SK-N-SH (cell line): ENCODE results near the gene KANSL3. TPM values are rescaled to one million over a fixed set of nuclear protein-coding genes. Genes with fewer than 3 reads are reported as not detected.

ENCODE experiments used
- CTCF ChIA-PET: fragments of 300-600, 350-600 bp; formaldehyde crosslinking; extraction: SDS; loops from one replicate; lab custom pipeline; 2021; lab: Yijun Ruan, JAX
- POLR2A ChIA-PET: fragments of 350-600 bp; sonication (Branson Sonifier 250); formaldehyde crosslinking; extraction: SDS; loops from one replicate; lab custom pipeline; 2020; ENCODE audit warnings: antibody characterized with exemption, inconsistent platforms; lab: Yijun Ruan, JAX
- DNase-seq: peaks from one replicate; pipeline ENCODE4 v3.0.0; 2012
- H2AFZ ChIP-seq: fragments of 200-600 bp; sonication (generic); 2 replicates; pipeline ENCODE4 v1.8.1; 2016; ENCODE audit warnings: antibody characterized with exemption, mild to moderate bottlenecking, low read depth
- H3F3A ChIP-seq: fragments of 200-600 bp; sonication (generic); replicated peaks from 2 replicates; pipeline ENCODE3; 2016; ENCODE audit warnings: antibody characterized with exemption, mild to moderate bottlenecking; ENCODE audit not compliant: insufficient read depth
- H3K27ac ChIP-seq, 2 experiments: fragments of 200-500 bp in 1 of 2; fragments of 200-600 bp in 1 of 2; sonication (Bioruptor generic) in 1 of 2; sonication (generic), shearing (Covaris generic) in 1 of 2; 2 replicates each; pipeline versions ENCODE4 v1.5.1 to v1.6.1; 2014 to 2016; ENCODE audit warnings: low read depth in 2 of 2, inconsistent platforms in 1 of 2, low read length in 1 of 2, mild to moderate bottlenecking in 1 of 2, mixed read lengths in 1 of 2
- H3K27me3 ChIP-seq: fragments of 200-600 bp; sonication (generic), shearing (Covaris generic); 2 replicates; pipeline ENCODE4 v1.6.1; 2016; ENCODE audit warnings: mixed run types; ENCODE audit not compliant: insufficient read depth
- H3K36me3 ChIP-seq, 2 experiments: fragments of 200-500 bp in 1 of 2; fragments of 200-600 bp in 1 of 2; sonication (Bioruptor generic) in 1 of 2; sonication (generic) in 1 of 2; replicated peaks in 1 of 2; 2 replicates each; pipeline versions ENCODE3 to v1.5.1; 2014 to 2016; ENCODE audit warnings: low read length in 1 of 2, mild to moderate bottlenecking in 1 of 2; ENCODE audit not compliant: insufficient read depth in 2 of 2, control insufficient read depth in 1 of 2
- H3K4me1 ChIP-seq, 2 experiments: fragments of 200-500 bp in 1 of 2; fragments of 200-600 bp in 1 of 2; sonication (Bioruptor generic) in 1 of 2; sonication (generic), shearing (Covaris generic) in 1 of 2; 2 replicates each; pipeline versions ENCODE4 v1.5.1 to v1.6.1; 2014 to 2016; ENCODE audit warnings: low read depth in 1 of 2, low read length in 1 of 2, mixed run types in 1 of 2; ENCODE audit not compliant: insufficient read depth in 2 of 2, control insufficient read depth in 1 of 2
- H3K4me2 ChIP-seq: fragments of 200-600 bp; sonication (generic), shearing (Covaris generic); 2 replicates; pipeline ENCODE4 v1.6.1; 2017; ENCODE audit warnings: mixed run types
- H3K4me3 ChIP-seq, 2 experiments: fragments of 200-500 bp in 1 of 2; fragments of 200-600 bp in 1 of 2; sonication (Bioruptor generic) in 1 of 2; sonication (generic), shearing (Covaris generic) in 1 of 2; 2 replicates each; pipeline versions ENCODE4 v1.5.1 to v1.8.1; 2014 to 2016; ENCODE audit warnings: low read depth in 2 of 2, inconsistent platforms in 1 of 2, low read length in 1 of 2, mild to moderate bottlenecking in 1 of 2, mixed read lengths in 1 of 2, moderate library complexity in 1 of 2
- H3K79me2 ChIP-seq: fragments of 200-600 bp; sonication (generic); 2 replicates; pipeline ENCODE4 v1.8.1; 2017; ENCODE audit warnings: mild to moderate bottlenecking; ENCODE audit not compliant: insufficient read depth
- H3K9ac ChIP-seq: fragments of 200-600 bp; sonication (generic); 2 replicates; pipeline ENCODE4 v1.6.1; 2017; ENCODE audit warnings: mixed run types
- H3K9me2 ChIP-seq: fragments of 200-600 bp; sonication (generic); 2 replicates; pipeline ENCODE4 v1.6.1; 2017; ENCODE audit warnings: mixed run types
- H3K9me3 ChIP-seq: fragments of 200-600 bp; sonication (generic); 2 replicates; pipeline ENCODE4 v1.6.1; 2017; ENCODE audit warnings: mixed run types, mild to moderate bottlenecking, moderate library complexity
- H4K20me1 ChIP-seq: fragments of 200-600 bp; sonication (generic); 2 replicates; pipeline ENCODE4 v1.6.1; 2017; ENCODE audit warnings: mild to moderate bottlenecking, mixed run types; ENCODE audit not compliant: insufficient read depth
- EP300 ChIP-seq, 2 experiments: IDR thresholded peaks; 2 replicates each; pipeline versions ENCODE4 v1.4.0 to v1.6.1; 2012; ENCODE audit warnings: borderline replicate concordance in 1 of 2, low read depth in 1 of 2, low read length in 1 of 2
- FOXJ3 ChIP-seq: sonication (generic); formaldehyde crosslinking; IDR thresholded peaks from 2 replicates; pipeline ENCODE4 v1.5.1; 2020; ENCODE audit warnings: mild to moderate bottlenecking, missing genetic modification reagents
- FOXM1 ChIP-seq: IDR thresholded peaks from 2 replicates; pipeline ENCODE4 v1.4.0; 2012; ENCODE audit warnings: low read depth, mild to moderate bottlenecking
- GABPA ChIP-seq: IDR thresholded peaks from 2 replicates; pipeline ENCODE4 v1.4.0; 2012; ENCODE audit warnings: low read depth, mild to moderate bottlenecking
- GATA2 ChIP-seq: sonication (generic); formaldehyde crosslinking; IDR thresholded peaks from 2 replicates; pipeline ENCODE4 v1.5.0; 2020; ENCODE audit warnings: mild to moderate bottlenecking, missing genetic modification reagents
- IRF3 ChIP-seq: fragments of 150-350 bp; IDR thresholded peaks from 2 replicates; pipeline ENCODE4 v1.6.1; 2016; ENCODE audit warnings: mild to moderate bottlenecking, low read depth, low read length
- JUND ChIP-seq: IDR thresholded peaks from 2 replicates; pipeline ENCODE4 v1.4.0; 2012
- NFIC ChIP-seq: IDR thresholded peaks from 2 replicates; pipeline ENCODE4 v1.4.0; 2012; ENCODE audit warnings: borderline replicate concordance
- NRF1 ChIP-seq: IDR thresholded peaks from 2 replicates; pipeline ENCODE4 v1.6.1; 2012; ENCODE audit warnings: low read depth, mild to moderate bottlenecking, low read length
- PBX3 ChIP-seq: IDR thresholded peaks from 2 replicates; pipeline ENCODE4; 2012
- RAD21 ChIP-seq: IDR thresholded peaks from 2 replicates; pipeline ENCODE4 v1.6.1; 2012; ENCODE audit warnings: mild to moderate bottlenecking, low read length
- REST ChIP-seq: IDR thresholded peaks from 2 replicates; pipeline ENCODE4 v1.6.1; 2012; ENCODE audit warnings: mild to moderate bottlenecking, low read depth, low read length, moderate library complexity
- RXRA ChIP-seq: IDR thresholded peaks from 2 replicates; pipeline ENCODE4 v1.4.0; 2012; ENCODE audit warnings: low read depth, mild to moderate bottlenecking, borderline replicate concordance
- SIN3A ChIP-seq: IDR thresholded peaks from 2 replicates; pipeline ENCODE4 v1.6.1; 2012; ENCODE audit warnings: low read depth, mild to moderate bottlenecking, low read length, moderate library complexity, borderline replicate concordance
- SMC3 ChIP-seq: IDR thresholded peaks from 2 replicates; pipeline ENCODE4 v1.6.1; 2012; ENCODE audit warnings: low read depth, low read length, improper control_type of control experiment
- TCF12 ChIP-seq: IDR thresholded peaks from 2 replicates; pipeline ENCODE4 v1.4.0; 2012
- TEAD4 ChIP-seq: IDR thresholded peaks from 2 replicates; pipeline ENCODE4 v1.4.0; 2012; ENCODE audit warnings: mild to moderate bottlenecking, borderline replicate concordance; ENCODE audit not compliant: insufficient read depth
- USF1 ChIP-seq: IDR thresholded peaks from 2 replicates; pipeline ENCODE4 v1.4.0; 2012; ENCODE audit warnings: low read depth, borderline replicate concordance
- YY1 ChIP-seq: IDR thresholded peaks from 2 replicates; pipeline ENCODE4 v1.4.0; 2012; ENCODE audit warnings: low read depth, mild to moderate bottlenecking
- ZBTB33 ChIP-seq: IDR thresholded peaks from 2 replicates; pipeline ENCODE4 v1.4.0; 2012; ENCODE audit warnings: low read depth, borderline replicate concordance
- WGBS: methylation state at CpG from one replicate; pipeline ENCODE4 v1.1.6; 2017; ENCODE audit warnings: low lambda C conversion rate; 5-methylcytosine and 5-hydroxymethylcytosine counted together
- polyA plus RNA-seq, 3 experiments: library from polyadenylated mRNA; depleted of rRNA; stranded (reverse); fragments of >200 nt; gene quantifications; 2 replicates each; pipeline ENCODE4 v1.2.3, GENCODE V29; 2012

The KANSL3 gene
- polyA plus RNA-seq, 1 of the 3 experiments (the other 2 are of a cell fraction), result 10.7 TPM

GRCh38 chr2:96631804-96632435 lies 6.2 kb downstream of the KANSL3 start:
- TF ChIP-seq NFIC (no peak), NRF1 (no peak), IRF3 (no peak), RAD21 (no peak), FOXJ3 (CRISPR knock-in tag) (no peak), ZBTB33 (no peak), YY1 (no peak), REST (no peak), FOXM1 (no peak), SMC3 (no peak), EP300 (IDR thresholded peaks at IDR 0.05; ENCODE audit: borderline replicate concordance in 1 of 2, low read depth in 1 of 2, low read length in 1 of 2) (no peak), PBX3 (no peak), JUND (no peak), TCF12 (no peak), RXRA (no peak), GATA2 (CRISPR knock-in tag) (no peak), SIN3A (no peak), USF1 (no peak), TEAD4 (no peak), GABPA (no peak)
- ChIA-PET CTCF (no interaction called here), POLR2A (no interaction called here)
- no peaks in the 10 kb centered on the region for H3K9me2 ChIP-seq
- WGBS, result 71% methylated on average over 4 of the region's 4 CpGs
- no peak overlapping the region for H2AFZ ChIP-seq
- no peak overlapping the region for H3K9ac ChIP-seq
- no peak for DNase-seq
- peaks cover 88% of the 10 kb centered on the region for H3K79me2 ChIP-seq
- H3K4me2 ChIP-seq, result no peak overlapping the region
- peaks cover 3 to 7% of the 10 kb centered on the region in 2 experiments for H3K4me1 ChIP-seq
- no peaks in the 10 kb centered on the region for H3K9me3 ChIP-seq
- peaks cover 28 to 56% of the 10 kb centered on the region in 2 experiments for H3K36me3 ChIP-seq
- no peaks in the 10 kb centered on the region for H3K27me3 ChIP-seq
- no peak overlapping the region for H3K27ac ChIP-seq
- H3F3A ChIP-seq, result no peaks in the 10 kb centered on the region
- no peak overlapping the region for H3K4me3 ChIP-seq
- H4K20me1 ChIP-seq, result peaks cover 16% of the 10 kb centered on the region
